A549 (cell line): ENCODE results near the gene INPP5F. TPM values are rescaled to one million over a fixed set of nuclear protein-coding genes. Genes with fewer than 3 reads are reported as not detected.

ENCODE experiments used
- ATAC-seq, 2 experiments: fragments of 200-7000 bp in 1 of 2; fragments of >200 bp in 1 of 2; cut with Nextera tagmentation in 1 of 2; cut with Tn5 transposase in 1 of 2; 3 replicates each; pipeline versions ENCODE4 v1.8.0 to v1.9.1; 2018 to 2020; ENCODE audit warnings: mild to moderate bottlenecking in 1 of 2, moderate library complexity in 1 of 2
- CTCF ChIA-PET: fragments of 300-600 bp; sonication (Branson Sonifier 250); formaldehyde crosslinking; extraction: SDS; loops from one replicate; lab custom pipeline; 2021; ENCODE audit warnings: antibody characterized with exemption, inconsistent platforms; lab: Yijun Ruan, JAX
- POLR2A ChIA-PET: fragments of 350-600 bp; formaldehyde crosslinking; extraction: SDS; loops from one replicate; lab custom pipeline; 2021; ENCODE audit warnings: antibody characterized with exemption, inconsistent platforms; lab: Yijun Ruan, JAX
- DNase-seq, 2 experiments: peaks; one replicate each; pipeline versions ENCODE4 v3.0.0 to v3.0.0-alpha.2; 2011 to 2016; ENCODE audit warnings: low read depth in 1 of 2, low spot score in 1 of 2
- FAIRE-seq: peaks from 2 replicates; lab custom pipeline; 2011; peaks lifted over from hg19 to GRCh38; lab: Jason Lieb, UNC
- H3K27ac ChIP-seq, 2 experiments: fragments of >200 bp; sonication (Bioruptor Twin); formaldehyde crosslinking; 3 replicates each; pipeline ENCODE4 v1.5.1; 2016 to 2017
- H3K4me1 ChIP-seq: fragments of >200 bp; sonication (Bioruptor Twin); formaldehyde crosslinking; 3 replicates; pipeline ENCODE4 v1.6.1; 2016
- H3K4me2 ChIP-seq: fragments of >200 bp; sonication (Bioruptor Twin); formaldehyde crosslinking; 3 replicates; pipeline ENCODE4 v1.6.1; 2016
- H3K4me3 ChIP-seq: fragments of >200 bp; sonication (Bioruptor Twin); formaldehyde crosslinking; 3 replicates; pipeline ENCODE4 v1.5.1; 2016
- H3K9me3 ChIP-seq: fragments of >200 bp; sonication (Bioruptor Twin); formaldehyde crosslinking; 3 replicates; pipeline ENCODE4 v1.6.1; 2016
- ATOH8 ChIP-seq: fragments of 250-450 bp; sonication (Bioruptor Pico); IDR thresholded peaks from 2 replicates; pipeline ENCODE4 v1.5.0; 2020; ENCODE audit warnings: low read depth, mild to moderate bottlenecking, moderate library complexity
- CBX8 ChIP-seq: fragments of 200-600 bp; sonication (generic); IDR thresholded peaks from 2 replicates; pipeline ENCODE4 v1.6.1; 2016
- CHD4 ChIP-seq: fragments of 200-600 bp; sonication (generic); IDR thresholded peaks from 2 replicates; pipeline ENCODE4 v1.6.1; 2016; ENCODE audit warnings: antibody characterized with exemption, mild to moderate bottlenecking, borderline replicate concordance
- EHF ChIP-seq: fragments of 250-450 bp; sonication (Bioruptor Pico); IDR thresholded peaks from 2 replicates; pipeline ENCODE4 v1.5.0; 2020; ENCODE audit warnings: mild to moderate bottlenecking
- EHMT2 ChIP-seq: fragments of 200-600 bp; sonication (generic); IDR thresholded peaks from 2 replicates; pipeline ENCODE4 v1.6.1; 2016; ENCODE audit warnings: antibody characterized with exemption, low read depth, mild to moderate bottlenecking, moderate library complexity
- ELK1 ChIP-seq: fragments of 150-350 bp; IDR thresholded peaks from 2 replicates; pipeline ENCODE4 v1.6.1; 2014; ENCODE audit warnings: low read depth, mild to moderate bottlenecking, low read length
- ESRRA ChIP-seq: fragments of 150-350 bp; IDR thresholded peaks from 2 replicates; pipeline ENCODE4 v1.6.1; 2014; ENCODE audit warnings: mild to moderate bottlenecking, low read length, borderline replicate concordance
- HES2 ChIP-seq: fragments of >200 bp; sonication (Bioruptor Twin); formaldehyde crosslinking; IDR thresholded peaks from 2 replicates; pipeline ENCODE4 v1.6.1; 2016
- HEYL ChIP-seq: fragments of 250-450 bp; sonication (Bioruptor Pico); IDR thresholded peaks from 2 replicates; pipeline ENCODE4 v1.8.0; 2021; ENCODE audit warnings: mild to moderate bottlenecking, moderate library complexity
- HOXA7 ChIP-seq: fragments of 250-450 bp; sonication (Bioruptor Pico); IDR thresholded peaks from 2 replicates; pipeline ENCODE4 v1.5.0; 2020; ENCODE audit warnings: mild to moderate bottlenecking, moderate library complexity
- HOXB13 ChIP-seq: fragments of 250-450 bp; sonication (Bioruptor Pico); IDR thresholded peaks from 2 replicates; pipeline ENCODE4 v1.5.0; 2020; ENCODE audit warnings: low read depth, mild to moderate bottlenecking, moderate library complexity
- JUN ChIP-seq, 2 experiments: fragments of >200 bp; sonication (Bioruptor Twin); formaldehyde crosslinking; IDR thresholded peaks; 2 replicates in 1 of 2; 3 replicates in 1 of 2; pipeline ENCODE4 v1.6.1; 2016 to 2017
- MAFK ChIP-seq: fragments of 450-650 bp; IDR thresholded peaks from 2 replicates; pipeline ENCODE4 v1.6.1; 2014; ENCODE audit not compliant: partially characterized antibody
- MAZ ChIP-seq: fragments of 150-350 bp; IDR thresholded peaks from 2 replicates; pipeline ENCODE4 v1.6.1; 2014; ENCODE audit warnings: antibody characterized with exemption, low read depth, low read length, borderline replicate concordance
- MYC ChIP-seq: IDR thresholded peaks from 2 replicates; pipeline ENCODE4 v1.6.1; 2012; ENCODE audit warnings: mild to moderate bottlenecking, inconsistent platforms, low read length, improper control_type of control experiment, borderline replicate concordance
- POLR2AphosphoS2 ChIP-seq: conservative IDR thresholded peaks from 2 replicates; pipeline ENCODE4 v1.6.1; 2012; ENCODE audit warnings: low read length, improper control_type of control experiment, inconsistent platforms
- RARB ChIP-seq: fragments of 250-450 bp; sonication (Bioruptor Pico); IDR thresholded peaks from 2 replicates; pipeline ENCODE4 v1.8.0; 2021; ENCODE audit warnings: mild to moderate bottlenecking, moderate library complexity
- RNF2 ChIP-seq: fragments of 200-600 bp; sonication (generic); IDR thresholded peaks from 2 replicates; pipeline ENCODE4 v1.6.1; 2016; ENCODE audit warnings: low read depth, mild to moderate bottlenecking, antibody characterized with exemption, moderate library complexity, borderline replicate concordance
- SMC3 ChIP-seq: fragments of >200 bp; sonication (Bioruptor Twin); formaldehyde crosslinking; IDR thresholded peaks from 3 replicates; pipeline ENCODE4 v1.6.1; 2018; ENCODE audit warnings: inconsistent platforms
- TFCP2L1 ChIP-seq: fragments of 250-450 bp; sonication (Bioruptor Pico); IDR thresholded peaks from 2 replicates; pipeline ENCODE4 v1.5.0; 2021; ENCODE audit warnings: mild to moderate bottlenecking
- TP53 ChIP-seq: fragments of 250-450 bp; sonication (Bioruptor Pico); IDR thresholded peaks from 2 replicates; pipeline ENCODE4 v1.5.0; 2021; ENCODE audit warnings: mild to moderate bottlenecking, moderate library complexity
- ZNF302 ChIP-seq: fragments of 250-450 bp; sonication (Bioruptor Pico); IDR thresholded peaks from 2 replicates; pipeline ENCODE4 v1.9.0; 2021; ENCODE audit warnings: inconsistent platforms, mild to moderate bottlenecking, moderate library complexity
- ZSCAN20 ChIP-seq: fragments of 250-450 bp; sonication (Bioruptor Pico); IDR thresholded peaks from 2 replicates; pipeline ENCODE4 v1.8.0; 2022; ENCODE audit warnings: mild to moderate bottlenecking, moderate library complexity
- WGBS: methylation state at CpG from one replicate; pipeline ENCODE4 v1.1.6; 2017; ENCODE audit errors: missing lambda C conversion rate; 5-methylcytosine and 5-hydroxymethylcytosine counted together
- polyA plus RNA-seq, 4 experiments: library from polyadenylated mRNA; depleted of rRNA in 3 of 4; stranded (reverse); fragments of >200 nt; fragmentation: RNase III in 1 of 4; extraction: RNeasy Plus Mini Kit Qiagen cat#74134 plus additional on column Dnase treatment in 1 of 4; gene quantifications; 2 replicates in 3 of 4; 3 replicates in 1 of 4; pipeline ENCODE4 v1.2.3, GENCODE V29; 2011 to 2017

INPP5F gene
- polyA plus RNA-seq, 2 of the 4 experiments (the other 2 are of a cell fraction): 5.6 to 7.7 TPM

GRCh38 chr10:119805702-119806230 lies 79.9 kb downstream of the INPP5F start:
- Histone ChIP-seq H3K9me3 (no peaks in the 10 kb centered on the region), H3K4me3 (no peak overlapping the region), H3K4me2 (no peak overlapping the region), H3K4me1 (no peaks in the 10 kb centered on the region), H3K27ac (no peak overlapping the region)
- TF ChIP-seq SMC3 (no peak), TP53 (CRISPR knock-in tag) (no peak), HES2 (no peak), ATOH8 (CRISPR knock-in tag) (no peak), HOXB13 (CRISPR knock-in tag) (no peak), POLR2AphosphoS2 (no peak), RARB (no peak), RNF2 (no peak)
- FAIRE-seq (no peak), DNase-seq (no peak), ATAC-seq (no peak)
- 62% methylated on average over 5 of the region's 5 CpGs for WGBS
- ChIA-PET POLR2A (no interaction called here), CTCF (interaction anchor here (1.3 to 1.5 kb wide), 2 partner anchors 10 to 119 kb away, joined by 3 to 4 read pairs; no protein-coding TSS in a partner anchor)

GRCh38 chr10:119806334-119807130 lies 80.7 kb downstream of the INPP5F start:
- no peak overlapping the region for H3K27ac ChIP-seq
- POLR2A ChIA-PET: no interaction called here
- DNase-seq: no peak
- TF ChIP-seq MAFK (peak; percentile 52), EHMT2 (no peak)
- ATAC-seq: no peak
- no peak overlapping the region for H3K4me2 ChIP-seq
- WGBS: 93% methylated on average over 11 of the region's 11 CpGs
- H3K9me3 ChIP-seq: no peaks in the 10 kb centered on the region
- no peak for FAIRE-seq
- no peak overlapping the region for H3K4me3 ChIP-seq
- no peaks in the 10 kb centered on the region for H3K4me1 ChIP-seq
- CTCF ChIA-PET: interaction anchor here (0.5 to 1.5 kb wide), 4 partner anchors 10 to 119 kb away, joined by 3 to 4 read pairs (median 4); partner anchors contain the start of gene INPP5F

- no peak for ATAC-seq
- POLR2A ChIA-PET: no interaction called here
- no peaks in the 10 kb centered on the region for H3K9me3 ChIP-seq
- CTCF ChIA-PET: interaction anchor here (0.8 to 1.9 kb wide), 4 partner anchors 38 to 199 kb away, joined by 3 to 8 read pairs (median 4); no protein-coding TSS in a partner anchor
- no peak overlapping the region for H3K4me2 ChIP-seq
- no peak for DNase-seq
- 95% methylated on average over 3 of the region's 3 CpGs for WGBS
- no peak overlapping the region for H3K27ac ChIP-seq
- TF ChIP-seq MYC (no peak), RARB (no peak), ELK1 (no peak), ZSCAN20 (CRISPR knock-in tag) (no peak), SMC3 (no peak), EHF (CRISPR knock-in tag) (no peak), HOXA7 (CRISPR knock-in tag) (no peak), TFCP2L1 (CRISPR knock-in tag) (no peak), POLR2AphosphoS2 (no peak), CHD4 (no peak), ESRRA (no peak), CBX8 (no peak), JUN (IDR thresholded peaks at IDR 0.05) (no peak), HES2 (no peak), HEYL (no peak), ZNF302 (CRISPR knock-in tag) (no peak), MAZ (no peak)
- no peak for FAIRE-seq
- H3K4me1 ChIP-seq: no peaks in the 10 kb centered on the region
- no peak overlapping the region for H3K4me3 ChIP-seq
Measured at GRCh38 chr10:119807960-119808697, 82.3 kb downstream of the INPP5F start.
